Measurements from ENCODE around the gene SNX24. TPM values are rescaled to one million over a fixed set of nuclear protein-coding genes. Genes with fewer than 3 reads are reported as not detected.
"Not testable (repeated sequence)": the region's sequence is repeated elsewhere in the genome, so short reads cannot be mapped to it uniquely, and the experiment has no call there.

SNX24 gene
- total RNA-seq, 4 donors from 2014 or later = 2.8 to 16.5 (median 11.3) TPM

- Histone ChIP-seq H3K27ac (peak overlapping the region; percentile 90 to 96), H3K4me3 (peak overlapping the region; percentile 85 to 100), H3K27me3 (no peaks in the 10 kb centered on the region), H3K4me1 (peaks cover 0 to 7% of the 10 kb centered on the region in 2 donors), H3K9me3 (no peaks in the 10 kb centered on the region), H3K36me3 (no peaks in the 10 kb centered on the region)
- peak in 1 of 2 donors; percentile 17 for DNase-seq
- TF ChIP-seq POLR2A (IDR thresholded peaks at IDR 0.05) (no peak), CTCF (IDR thresholded peaks at IDR 0.05) (no peak)
- intact Hi-C loops (cut with DNase I; ENCODE audit: low total_unique reads) = no loop called here
These were observed 1.1 kb upstream of the SNX24 start for GRCh38 chr5:122844136-122844909.

- H3K9me3 ChIP-seq = no peaks in the 10 kb centered on the region
- no peak for TF ChIP-seq CTCF (IDR thresholded peaks at IDR 0.05)
- H3K27ac ChIP-seq = peak overlapping the region; percentile 90 to 96
- no peak for DNase-seq
- peaks cover 0 to 7% of the 10 kb centered on the region in 2 donors for H3K4me1 ChIP-seq
- intact Hi-C loops (cut with DNase I; ENCODE audit: low total_unique reads) = no loop called here
- no peaks in the 10 kb centered on the region for H3K27me3 ChIP-seq
- peak overlapping the region; percentile 85 to 100 for H3K4me3 ChIP-seq
- no peaks in the 10 kb centered on the region for H3K36me3 ChIP-seq
These were observed 544 bp upstream of the SNX24 start for GRCh38 chr5:122844910-122845228.

GRCh38 chr5:122846051-122846550, 688 bp downstream of the SNX24 start:
- DNase-seq = no peak
- no peaks in the 10 kb centered on the region for H3K36me3 ChIP-seq
- intact Hi-C loops (cut with DNase I; ENCODE audit: low total_unique reads) = no loop called here
- H3K4me3 ChIP-seq = peak overlapping the region; percentile 85 to 100
- TF ChIP-seq POLR2A (IDR thresholded peaks at IDR 0.05) (no peak), CTCF (IDR thresholded peaks at IDR 0.05) (no peak)
- peaks cover 0 to 7% of the 10 kb centered on the region in 2 donors for H3K4me1 ChIP-seq
- H3K27ac ChIP-seq = peak overlapping the region; percentile 90 to 96
- H3K27me3 ChIP-seq = no peaks in the 10 kb centered on the region
- H3K9me3 ChIP-seq = no peaks in the 10 kb centered on the region

GRCh38 chr5:122847687-122848081, 2.3 kb downstream of the SNX24 start:
- DNase-seq = no peak
- Histone ChIP-seq H3K36me3 (no peaks in the 10 kb centered on the region), H3K27ac (no peak overlapping the region), H3K27me3 (no peaks in the 10 kb centered on the region), H3K4me3 (no peak overlapping the region), H3K9me3 (no peaks in the 10 kb centered on the region), H3K4me1 (peaks cover 0 to 7% of the 10 kb centered on the region in 2 donors)
- no peak for TF ChIP-seq CTCF (IDR thresholded peaks at IDR 0.05)
- TF ChIP-seq POLR2A (IDR thresholded peaks at IDR 0.05) = no peak
- intact Hi-C loops (cut with DNase I; ENCODE audit: low total_unique reads) = no loop called here

GRCh38 chr5:122849771-122850170, 4.4 kb downstream of the SNX24 start:
- intact Hi-C loops (cut with DNase I; ENCODE audit: low total_unique reads) = no loop called here
- no peaks in the 10 kb centered on the region for H3K4me1 ChIP-seq
- H3K9me3 ChIP-seq = no peaks in the 10 kb centered on the region
- no peak overlapping the region for H3K4me3 ChIP-seq
- no peaks in the 10 kb centered on the region for H3K27me3 ChIP-seq
- TF ChIP-seq POLR2A (IDR thresholded peaks at IDR 0.05) (no peak), CTCF (IDR thresholded peaks at IDR 0.05) (no peak)
- no peak overlapping the region for H3K27ac ChIP-seq
- no peak for DNase-seq
- no peaks in the 10 kb centered on the region for H3K36me3 ChIP-seq

- H3K9me3 ChIP-seq; DNase-seq; H3K27ac ChIP-seq; H3K4me3 ChIP-seq; intact Hi-C loops (cut with DNase I; ENCODE audit: low total_unique reads); H3K4me1 ChIP-seq; H3K27me3 ChIP-seq; H3K36me3 ChIP-seq: not testable (repeated sequence)
These were observed 12.1 kb downstream of the SNX24 start for GRCh38 chr5:122857538-122857937.
